SK-N-MC (cell line): ENCODE data around the gene GALNT18.

Source experiments
- EZH2 ChIP-seq: fragments of 200-600 bp; sonication (generic); IDR thresholded peaks from one replicate; pipeline ENCODE4 v1.6.1; 2017; ENCODE audit warnings: antibody characterized with exemption
- FOXP2 ChIP-seq: optimal IDR thresholded peaks from 2 replicates; pipeline ENCODE3; 2011; ENCODE audit warnings: mild to moderate bottlenecking, moderate library complexity; ENCODE audit not compliant: insufficient read depth; ENCODE audit errors: extremely low read length, control extremely low read depth

DNA sequence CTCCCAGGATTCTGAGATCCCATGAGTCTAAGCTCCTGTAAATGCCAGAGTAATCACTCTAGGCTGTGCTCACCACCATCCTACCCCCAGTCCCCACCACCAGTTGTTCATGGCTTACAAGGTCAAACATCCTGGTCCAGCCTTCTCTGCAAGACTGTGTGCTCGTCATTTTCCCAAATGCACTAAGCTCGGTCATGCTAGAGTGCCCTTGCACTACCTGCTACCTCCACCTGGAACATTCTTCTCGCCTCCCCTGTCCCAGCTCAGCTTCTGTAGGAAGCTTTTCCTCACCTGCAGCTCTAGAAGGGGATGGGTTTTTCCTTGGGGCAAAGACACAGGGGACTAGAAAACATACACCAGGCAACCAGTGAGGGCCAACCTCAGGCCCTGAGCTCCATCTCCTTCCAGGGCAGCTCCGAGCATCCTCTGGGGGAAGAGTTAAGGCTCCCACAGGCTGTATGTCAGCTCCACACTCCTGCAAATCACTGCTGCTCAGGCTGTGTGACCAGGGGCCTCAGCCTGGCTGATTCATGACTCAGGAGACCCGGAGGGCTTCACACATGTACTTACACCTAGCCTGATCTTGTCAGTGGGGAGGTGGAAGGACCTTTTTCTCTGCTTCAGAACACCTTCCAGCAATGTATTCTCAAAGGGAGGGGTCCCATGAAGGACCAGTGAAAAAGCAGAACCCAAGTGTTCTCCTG, 231.6 kb downstream of the GALNT18 start:
- no peak for TF ChIP-seq FOXP2
- no peak for TF ChIP-seq EZH2
